ENCODE measurements around the gene CCDC97. TPM values are rescaled to one million over a fixed set of nuclear protein-coding genes. Genes with fewer than 3 reads are reported as not detected.

The CCDC97 gene
- total RNA-seq, 1 donor from 2014 or later, result 30.3 TPM

DNA sequence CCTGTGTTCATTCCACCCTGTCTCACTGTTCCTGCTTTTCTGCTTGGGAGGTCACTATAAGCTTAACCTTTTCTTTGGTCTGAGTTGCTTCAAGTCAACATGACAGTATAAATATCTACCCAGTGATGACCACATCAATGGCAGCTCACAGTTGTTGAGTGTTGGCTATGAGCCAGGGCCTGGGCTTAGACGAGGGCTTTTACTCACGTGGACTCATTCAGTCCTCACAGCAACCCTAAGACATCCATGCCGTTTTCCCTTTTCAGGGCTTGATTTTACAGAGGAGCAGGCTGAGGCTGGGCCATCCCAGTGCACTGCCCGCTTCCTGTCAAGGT lies 10.2 kb upstream of the CCDC97 start:
- intact Hi-C loops (cut with DNase I), result no loop called here
- H3K4me3 ChIP-seq, result no peak overlapping the region
- ATAC-seq (peak; percentile 15 to 25), DNase-seq (peak; percentile 71)
- H3K36me3 ChIP-seq, result peaks cover 97% of the 10 kb centered on the region
- peaks cover 58% of the 10 kb centered on the region for H3K4me1 ChIP-seq
- H3K27me3 ChIP-seq (ENCODE audit: low read depth), result no peaks in the 10 kb centered on the region
- no peak for TF ChIP-seq CTCF (IDR thresholded peaks at IDR 0.05)
- H3K27ac ChIP-seq, result peak overlapping the region; percentile 86
- no peaks in the 10 kb centered on the region for H3K9me3 ChIP-seq

DNA sequence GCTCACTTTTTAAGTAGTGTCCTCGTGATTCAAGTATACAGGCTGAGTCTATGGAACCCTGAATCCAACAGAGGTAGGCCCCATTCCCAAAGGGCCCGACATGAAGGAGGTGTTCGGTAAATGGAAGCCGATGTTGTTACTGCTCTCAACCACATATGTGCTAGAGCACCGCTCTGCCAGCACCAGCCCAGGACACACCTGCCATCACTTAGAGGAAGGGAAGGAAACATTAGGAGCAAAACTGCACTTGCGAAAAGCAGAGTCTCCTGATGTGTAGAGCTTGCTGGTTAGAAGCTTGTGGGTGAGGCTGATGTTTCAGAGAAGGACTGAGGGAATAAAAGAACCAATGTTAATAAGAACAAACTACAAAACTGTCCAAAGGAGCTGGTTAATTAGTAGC lies 9.4 kb upstream of the CCDC97 start:
- Histone ChIP-seq H3K4me3 (no peak overlapping the region), H3K4me1 (peaks cover 51% of the 10 kb centered on the region), H3K27ac (peak overlapping the region; percentile 86), H3K9me3 (no peaks in the 10 kb centered on the region), H3K27me3 (ENCODE audit: low read depth) (no peaks in the 10 kb centered on the region), H3K36me3 (peaks cover 97% of the 10 kb centered on the region)
- ATAC-seq (no peak), DNase-seq (no peak)
- intact Hi-C loops (cut with DNase I), result no loop called here
- TF ChIP-seq CTCF (IDR thresholded peaks at IDR 0.05), result no peak

DNA sequence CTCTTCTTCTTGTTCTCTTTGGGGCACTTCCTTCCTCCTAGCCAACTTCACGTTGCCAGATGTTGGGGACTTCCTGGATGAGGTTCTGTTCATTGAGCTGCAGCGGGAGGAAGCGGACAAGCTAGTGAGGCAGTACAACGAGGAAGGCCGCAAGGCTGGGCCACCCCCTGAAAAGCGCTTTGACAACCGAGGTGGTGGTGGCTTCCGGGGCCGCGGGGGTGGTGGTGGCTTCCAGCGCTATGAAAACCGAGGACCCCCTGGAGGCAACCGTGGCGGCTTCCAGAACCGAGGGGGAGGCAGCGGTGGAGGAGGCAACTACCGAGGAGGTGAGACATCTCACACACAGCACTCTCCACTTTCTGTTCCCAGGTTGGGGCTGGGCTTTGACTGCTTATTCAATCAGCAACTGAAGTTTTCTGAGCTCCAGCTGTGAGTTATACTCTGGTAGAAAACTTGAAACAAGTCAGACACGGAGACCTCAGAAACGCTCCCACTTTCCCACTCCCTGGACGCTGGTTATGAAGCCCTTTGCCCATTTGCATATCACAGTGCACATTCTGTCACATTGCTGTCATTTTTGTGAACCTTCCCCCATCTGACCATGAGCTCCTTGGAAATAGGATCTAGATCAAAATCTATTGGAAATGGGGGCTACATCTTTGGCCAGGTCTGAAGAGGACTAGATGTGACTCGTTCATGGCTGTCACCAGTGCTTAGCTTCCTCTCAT lies 7.2 kb upstream of the CCDC97 start:
- Histone ChIP-seq H3K36me3 (peaks cover 95% of the 10 kb centered on the region), H3K4me1 (peaks cover 43% of the 10 kb centered on the region), H3K27me3 (ENCODE audit: low read depth) (no peaks in the 10 kb centered on the region), H3K4me3 (peak overlapping the region; percentile 13), H3K27ac (peak overlapping the region; percentile 31), H3K9me3 (no peaks in the 10 kb centered on the region)
- DNase-seq, result no peak
- no peak for TF ChIP-seq CTCF (IDR thresholded peaks at IDR 0.05)
- ATAC-seq, result no peak
- intact Hi-C loops (cut with DNase I), result no loop called here

GRCh38 chr19:41303954-41304353 lies 6.0 kb upstream of the CCDC97 start:
- Histone ChIP-seq H3K4me3 (no peak overlapping the region), H3K9me3 (no peaks in the 10 kb centered on the region), H3K27me3 (ENCODE audit: low read depth) (no peaks in the 10 kb centered on the region), H3K27ac (no peak overlapping the region), H3K4me1 (peaks cover 43% of the 10 kb centered on the region), H3K36me3 (peaks cover 90% of the 10 kb centered on the region)
- TF ChIP-seq CTCF (IDR thresholded peaks at IDR 0.05), result no peak
- intact Hi-C loops (cut with DNase I), result no loop called here
- ATAC-seq (no peak), DNase-seq (no peak)

DNA sequence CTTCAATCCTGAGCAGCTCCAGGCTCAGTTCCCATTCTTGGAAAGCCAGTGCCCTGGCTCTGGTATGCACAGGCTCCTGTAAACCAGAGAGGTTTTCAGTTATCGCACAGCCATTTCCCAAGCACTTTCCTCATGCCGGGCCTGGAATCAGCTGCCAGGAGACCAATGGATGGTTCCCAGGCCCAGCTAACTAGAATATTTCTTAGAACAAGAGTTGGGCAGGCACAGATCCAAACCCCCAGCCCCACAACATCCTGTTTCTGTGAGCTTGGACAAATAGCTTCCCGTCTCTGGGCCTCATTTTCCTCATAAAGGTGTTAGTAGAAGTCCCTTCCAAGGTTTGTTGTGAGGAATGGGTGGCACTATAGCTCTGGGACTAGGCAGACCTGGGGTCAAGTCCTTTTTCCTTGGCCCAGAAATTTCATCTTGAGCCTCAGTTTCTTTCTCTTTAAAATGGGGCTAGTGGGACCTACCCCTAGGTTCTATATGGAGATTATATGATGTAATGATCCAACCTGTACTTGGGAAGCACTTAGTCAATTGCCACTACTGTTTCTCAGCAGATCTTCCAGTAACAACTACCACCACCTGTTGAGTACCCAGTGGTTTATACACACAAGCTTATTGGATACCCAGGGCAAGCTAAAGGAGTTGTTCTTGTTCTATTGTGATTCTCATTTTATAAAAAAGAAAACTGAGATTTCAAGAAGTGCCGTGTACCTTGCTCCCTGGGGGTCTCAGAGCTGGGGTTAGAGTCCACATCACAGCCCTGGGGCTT lies 5.1 kb upstream of the CCDC97 start:
- peaks cover 40% of the 10 kb centered on the region for H3K4me1 ChIP-seq
- intact Hi-C loops (cut with DNase I), result no loop called here
- H3K27me3 ChIP-seq (ENCODE audit: low read depth), result no peaks in the 10 kb centered on the region
- ATAC-seq (no peak), DNase-seq (no peak)
- H3K27ac ChIP-seq, result peak overlapping the region; percentile 34
- no peak overlapping the region for H3K4me3 ChIP-seq
- no peaks in the 10 kb centered on the region for H3K9me3 ChIP-seq
- peaks cover 82% of the 10 kb centered on the region for H3K36me3 ChIP-seq
- TF ChIP-seq CTCF (IDR thresholded peaks at IDR 0.05), result no peak
